ENCODE measurements around the gene DGCR2. TPM values are rescaled to one million over a fixed set of nuclear protein-coding genes. Genes with fewer than 3 reads are reported as not detected.

DGCR2 gene
- total and polyA plus RNA-seq, 3 donors from 2014 or later: 64.6 to 106 (median 89.5) TPM

GRCh38 chr22:19107730-19108074 is 14.5 kb downstream of the DGCR2 start:
- Histone ChIP-seq H3K4me3 (no peak overlapping the region), H3K4me1 (peaks cover 10% of the 10 kb centered on the region), H3K36me3 (ENCODE audit: low read depth, missing control alignments) (no peaks in the 10 kb centered on the region), H3K9me3 (no peaks in the 10 kb centered on the region), H3K27me3 (no peaks in the 10 kb centered on the region), H3K27ac (no peak overlapping the region)
- 93% methylated on average over 8 of the region's 8 CpGs for WGBS, 2 donors
- intact Hi-C loops (cut with DNase I; ENCODE audit: low total_unique reads): no loop called here
- no peak for DNase-seq
- no peak for TF ChIP-seq POLR2A (IDR thresholded peaks at IDR 0.05)
- no peak for TF ChIP-seq CTCF (IDR thresholded peaks at IDR 0.05)

GRCh38 chr22:19106886-19107729 is 15.1 kb downstream of the DGCR2 start:
- 89 to 94% methylated on average over 3 of the region's 3 CpGs for WGBS, 2 donors
- H3K36me3 ChIP-seq (ENCODE audit: low read depth, missing control alignments): no peaks in the 10 kb centered on the region
- no peaks in the 10 kb centered on the region for H3K9me3 ChIP-seq
- no peak overlapping the region for H3K27ac ChIP-seq
- intact Hi-C loops (cut with DNase I; ENCODE audit: low total_unique reads): no loop called here
- H3K27me3 ChIP-seq: no peaks in the 10 kb centered on the region
- no peak overlapping the region for H3K4me3 ChIP-seq
- TF ChIP-seq POLR2A (IDR thresholded peaks at IDR 0.05): no peak
- no peak for TF ChIP-seq CTCF (IDR thresholded peaks at IDR 0.05)
- DNase-seq: no peak
- H3K4me1 ChIP-seq: peaks cover 10% of the 10 kb centered on the region

- intact Hi-C loops (cut with DNase I; ENCODE audit: low total_unique reads): no loop called here
- 83 to 85% methylated on average over 14 to 18 of the region's 18 CpGs for WGBS, 2 donors
- Histone ChIP-seq H3K27me3 (no peaks in the 10 kb centered on the region), H3K4me3 (no peak overlapping the region), H3K36me3 (ENCODE audit: low read depth, missing control alignments) (no peaks in the 10 kb centered on the region), H3K4me1 (peaks cover 10% of the 10 kb centered on the region), H3K27ac (no peak overlapping the region), H3K9me3 (no peaks in the 10 kb centered on the region)
- TF ChIP-seq POLR2A (IDR thresholded peaks at IDR 0.05): no peak
- TF ChIP-seq CTCF (IDR thresholded peaks at IDR 0.05): no peak
- no peak for DNase-seq
Observed at GRCh38 chr22:19105867-19106802, 16.1 kb downstream of the DGCR2 start.

GRCh38 chr22:19105456-19105855 is 16.8 kb downstream of the DGCR2 start:
- no peaks in the 10 kb centered on the region for H3K27me3 ChIP-seq
- no peaks in the 10 kb centered on the region for H3K9me3 ChIP-seq
- peaks cover 10% of the 10 kb centered on the region for H3K4me1 ChIP-seq
- 97 to 98% methylated on average over 8 of the region's 8 CpGs for WGBS, 2 donors
- intact Hi-C loops (cut with DNase I; ENCODE audit: low total_unique reads): no loop called here
- H3K4me3 ChIP-seq: no peak overlapping the region
- TF ChIP-seq POLR2A (IDR thresholded peaks at IDR 0.05): no peak
- no peak for TF ChIP-seq CTCF (IDR thresholded peaks at IDR 0.05)
- no peak for DNase-seq
- H3K36me3 ChIP-seq (ENCODE audit: low read depth, missing control alignments): no peaks in the 10 kb centered on the region
- no peak overlapping the region for H3K27ac ChIP-seq
